ENCODE measurements around the gene MAP2K7.

MAP2K7 gene

DNA sequence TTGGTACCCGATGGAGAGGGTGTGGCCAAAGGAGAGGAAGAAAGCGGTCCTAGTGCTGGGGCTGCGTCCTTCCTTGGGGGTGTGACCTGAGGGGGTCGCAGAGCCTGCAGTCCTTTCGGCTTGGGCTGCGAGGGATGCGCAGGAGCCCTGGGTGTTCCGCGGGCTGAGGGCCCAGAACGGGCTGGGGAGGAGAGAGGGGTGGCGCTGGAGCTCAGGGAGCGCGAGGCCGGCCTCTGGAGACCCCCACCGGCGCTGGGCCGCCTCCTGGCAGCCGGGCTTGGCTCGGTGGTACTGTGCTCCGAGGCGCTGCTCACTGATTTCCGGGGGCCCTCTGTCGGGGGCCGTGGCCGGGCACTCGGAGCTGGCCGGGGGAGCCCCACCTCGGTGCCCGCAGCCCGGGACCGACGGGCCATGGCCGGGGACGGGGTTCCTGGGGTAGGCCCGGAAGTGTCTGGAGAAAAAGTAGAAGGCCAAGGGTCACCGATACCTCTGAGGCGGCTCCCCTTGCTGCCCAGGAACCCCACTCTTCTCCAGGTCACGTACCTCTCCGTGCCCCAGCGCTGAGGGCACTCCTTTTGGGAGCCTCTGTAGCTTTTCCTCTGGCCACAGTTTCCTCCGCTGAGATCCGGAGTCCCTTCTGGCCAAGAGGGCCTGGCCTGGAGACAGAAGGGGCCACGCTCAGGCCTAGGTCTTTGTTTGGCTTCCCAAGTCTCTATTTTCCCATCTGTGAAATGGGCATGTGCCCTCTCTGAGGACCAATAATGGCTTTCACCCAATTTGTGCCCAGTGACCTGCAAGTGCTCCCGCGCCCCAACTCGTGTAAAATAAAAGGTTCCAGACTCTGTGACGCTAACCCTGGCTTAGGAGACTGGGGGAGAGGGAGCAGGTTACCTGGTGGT lies 31.1 kb upstream of the MAP2K7 start:
- TF ChIP-seq, protein P1, sequence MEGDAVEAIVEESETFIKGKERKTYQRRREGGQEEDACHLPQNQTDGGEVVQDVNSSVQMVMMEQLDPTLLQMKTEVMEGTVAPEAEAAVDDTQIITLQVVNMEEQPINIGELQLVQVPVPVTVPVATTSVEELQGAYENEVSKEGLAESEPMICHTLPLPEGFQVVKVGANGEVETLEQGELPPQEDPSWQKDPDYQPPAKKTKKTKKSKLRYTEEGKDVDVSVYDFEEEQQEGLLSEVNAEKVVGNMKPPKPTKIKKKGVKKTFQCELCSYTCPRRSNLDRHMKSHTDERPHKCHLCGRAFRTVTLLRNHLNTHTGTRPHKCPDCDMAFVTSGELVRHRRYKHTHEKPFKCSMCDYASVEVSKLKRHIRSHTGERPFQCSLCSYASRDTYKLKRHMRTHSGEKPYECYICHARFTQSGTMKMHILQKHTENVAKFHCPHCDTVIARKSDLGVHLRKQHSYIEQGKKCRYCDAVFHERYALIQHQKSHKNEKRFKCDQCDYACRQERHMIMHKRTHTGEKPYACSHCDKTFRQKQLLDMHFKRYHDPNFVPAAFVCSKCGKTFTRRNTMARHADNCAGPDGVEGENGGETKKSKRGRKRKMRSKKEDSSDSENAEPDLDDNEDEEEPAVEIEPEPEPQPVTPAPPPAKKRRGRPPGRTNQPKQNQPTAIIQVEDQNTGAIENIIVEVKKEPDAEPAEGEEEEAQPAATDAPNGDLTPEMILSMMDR (IDR thresholded peaks at IDR 0.05; ENCODE audit: insufficient read depth, low read depth, low read length, missing control alignments), result no peak
- DNase-seq (ENCODE audit: low read depth), result no peak
- no peak overlapping the region for H3K4me3 ChIP-seq (ENCODE audit: low read length)

DNA sequence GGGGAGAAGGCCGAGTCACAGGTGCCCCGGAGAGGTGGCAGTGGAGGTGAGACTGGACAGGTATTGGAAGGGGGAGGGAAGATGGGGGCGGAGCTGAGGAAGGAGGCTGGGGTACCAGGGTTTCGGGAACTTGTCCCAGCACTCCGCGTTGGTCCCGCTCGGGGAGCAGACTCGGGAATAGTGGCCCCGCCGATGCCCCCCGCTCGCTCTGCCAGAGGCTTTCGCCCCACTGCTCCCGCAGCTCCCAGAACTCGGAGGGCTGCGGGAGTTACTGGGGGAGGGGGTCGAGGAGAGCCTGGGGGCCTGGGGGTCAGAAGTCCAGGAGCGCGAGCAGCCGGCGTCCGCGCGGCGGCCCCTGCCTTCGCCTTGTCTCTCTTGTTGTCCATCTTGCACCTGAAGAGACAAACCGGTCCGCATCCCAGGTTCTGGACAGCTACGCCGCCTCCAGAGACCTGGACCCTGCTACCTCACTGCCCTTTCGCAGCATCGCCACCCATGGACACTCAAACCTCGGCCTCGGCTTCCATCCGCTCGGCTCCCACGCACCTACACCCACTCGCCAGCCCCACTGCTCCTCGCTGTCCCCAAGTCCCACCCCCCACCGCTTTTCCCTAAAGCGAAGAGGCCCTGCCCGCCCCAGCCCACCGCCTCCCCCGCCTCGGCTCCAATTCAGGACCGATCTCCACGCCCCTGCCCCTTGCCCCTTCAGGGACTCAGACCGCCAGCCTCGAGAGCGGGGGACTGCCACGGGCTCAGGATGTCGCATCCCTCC lies 30.2 kb upstream of the MAP2K7 start:
- TF ChIP-seq, protein P1 (IDR thresholded peaks at IDR 0.05; ENCODE audit: insufficient read depth, low read depth, low read length, missing control alignments), result no peak
- no peak overlapping the region for H3K4me3 ChIP-seq (ENCODE audit: low read length)
- DNase-seq (ENCODE audit: low read depth), result no peak

DNA sequence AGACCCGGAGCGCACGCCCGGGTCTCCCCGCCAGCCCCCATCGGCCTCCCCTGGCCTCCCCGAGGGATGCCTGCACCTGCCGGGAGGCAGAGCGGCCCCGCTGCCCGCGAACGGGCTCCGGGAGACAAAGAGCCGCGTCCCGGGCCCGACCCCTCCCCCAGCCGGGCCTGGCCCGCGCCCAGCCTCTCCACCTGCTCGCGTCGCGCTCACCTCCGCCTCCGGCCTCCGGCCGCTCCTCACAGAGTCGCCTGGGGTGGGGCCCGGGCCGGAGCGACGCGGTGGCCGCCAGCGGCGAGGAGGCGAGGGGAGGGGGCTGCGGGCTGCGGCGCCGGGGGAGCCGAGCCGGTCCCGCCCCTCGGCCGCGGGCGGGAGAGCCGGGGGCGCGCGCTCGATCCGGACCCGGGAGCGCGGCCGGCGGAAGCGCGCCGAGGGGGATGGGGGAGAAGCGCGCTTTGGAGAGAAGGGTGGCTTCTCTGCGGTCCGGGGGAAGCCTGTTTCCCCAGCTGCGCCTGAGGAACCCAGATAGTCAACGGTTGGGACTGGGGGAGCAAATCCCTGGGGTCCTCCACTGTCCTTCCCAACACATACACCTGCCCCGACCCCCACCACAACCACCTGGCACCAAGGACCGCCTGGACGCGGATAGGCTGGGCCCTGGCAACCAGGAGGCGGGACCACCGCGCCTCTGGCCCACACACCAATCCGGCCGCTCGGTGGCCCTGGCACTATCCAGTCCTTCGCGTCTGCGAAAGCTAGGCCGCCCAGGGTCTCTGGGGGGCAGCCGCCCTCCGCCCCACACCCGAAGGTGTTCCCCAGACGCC lies 29.4 kb upstream of the MAP2K7 start, which contains the start of gene PRR36:
PRR36 (minus strand) TSS at position 315 of the 821 bp plus-strand sequence. CDS start 701 bp downstream, outside the sequence.
- DNase-seq (ENCODE audit: low read depth), result peak; percentile 24
- TF ChIP-seq, protein P1 (IDR thresholded peaks at IDR 0.05; ENCODE audit: insufficient read depth, low read depth, low read length, missing control alignments), result no peak
- no peak within 1 kb of the TSS for H3K4me3 ChIP-seq (ENCODE audit: low read length)

DNA sequence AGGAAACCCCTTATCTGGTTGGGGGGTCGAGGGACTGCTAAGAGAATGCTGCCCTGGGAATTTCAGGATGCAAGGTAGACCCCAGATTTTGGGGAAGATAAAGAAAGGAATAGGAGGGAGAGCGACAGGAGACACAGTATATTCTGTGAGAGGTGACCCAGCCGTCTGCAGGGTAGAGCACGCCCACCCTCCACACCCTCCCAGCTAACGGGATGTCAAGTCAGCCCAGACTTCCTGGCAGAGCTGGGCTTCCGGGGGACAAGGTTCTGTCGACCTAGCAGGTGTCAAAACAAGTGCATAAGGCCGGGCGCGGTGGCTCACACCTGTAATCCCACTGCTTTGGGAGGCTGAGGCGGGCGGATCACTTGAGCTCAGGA lies 28.8 kb upstream of the MAP2K7 start:
- TF ChIP-seq, protein P1 (IDR thresholded peaks at IDR 0.05; ENCODE audit: insufficient read depth, low read depth, low read length, missing control alignments), result no peak
- H3K4me3 ChIP-seq (ENCODE audit: low read length), result no peak overlapping the region
- no peak for DNase-seq (ENCODE audit: low read depth)

DNA sequence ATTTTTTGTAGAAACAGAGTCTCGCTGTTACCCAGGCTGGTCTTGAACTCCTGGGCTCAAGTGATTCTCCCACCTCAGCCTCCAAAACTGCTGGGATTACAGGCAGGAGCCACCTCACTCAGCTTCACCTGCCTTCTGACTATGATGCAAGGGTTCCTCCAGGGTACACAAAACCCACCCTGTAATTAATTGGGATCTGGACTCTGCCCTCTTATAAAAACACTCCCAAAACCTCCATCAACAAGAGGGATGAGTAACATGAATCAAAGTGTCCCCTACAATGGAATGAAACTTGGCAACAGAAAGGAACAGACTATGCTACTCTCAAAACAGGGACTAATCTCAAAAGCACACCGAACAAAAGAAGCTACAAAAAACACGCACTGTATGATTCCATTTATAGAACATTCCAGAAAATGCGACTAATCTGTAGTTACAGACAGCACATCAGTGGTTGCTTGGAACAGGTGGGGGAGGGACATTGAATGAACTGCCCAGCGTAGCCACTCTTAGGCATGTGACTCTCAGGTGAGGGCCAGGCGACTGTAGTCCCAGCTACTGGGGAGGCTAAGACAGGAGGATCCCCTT lies 26.3 kb upstream of the MAP2K7 start:
- TF ChIP-seq, protein P1 (IDR thresholded peaks at IDR 0.05; ENCODE audit: insufficient read depth, low read depth, low read length, missing control alignments), result no peak
- DNase-seq (ENCODE audit: low read depth), result no peak

DNA sequence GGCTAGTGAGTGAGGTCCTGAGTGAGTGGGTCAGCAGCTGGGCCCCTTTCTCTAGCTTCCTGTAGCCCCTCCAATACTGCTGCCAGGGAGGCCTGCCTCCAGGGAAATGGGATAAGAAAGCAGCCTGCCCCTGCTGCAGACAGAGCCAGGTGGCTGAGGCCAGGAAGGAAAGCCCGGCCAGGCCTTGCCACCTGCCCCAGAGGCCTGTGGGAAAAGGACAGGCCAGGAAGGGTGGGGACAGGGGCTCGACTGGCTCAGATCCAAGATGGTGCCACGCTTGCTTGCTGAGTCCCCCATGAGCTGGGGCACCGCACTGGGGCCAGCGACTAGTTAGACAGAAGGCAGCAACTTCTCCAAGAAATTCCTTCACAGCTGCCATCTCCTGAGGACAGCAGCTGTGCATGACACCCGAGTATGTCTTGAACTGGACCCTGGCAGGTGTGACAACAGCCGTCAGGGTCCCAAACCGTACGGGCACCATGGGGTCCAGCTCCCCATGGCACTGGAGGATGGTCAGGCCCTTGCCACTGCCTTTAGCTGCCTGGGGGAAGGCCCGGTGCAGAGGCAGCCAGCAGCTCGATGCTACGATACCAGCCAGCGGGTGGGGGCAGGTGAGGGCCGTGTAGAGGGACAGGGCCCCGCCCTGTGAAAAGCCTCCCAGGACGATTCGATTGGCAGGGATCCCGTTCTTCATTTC lies 24.4 kb upstream of the MAP2K7 start:
- DNase-seq (ENCODE audit: low read depth), result no peak
- TF ChIP-seq, protein P1 (IDR thresholded peaks at IDR 0.05; ENCODE audit: insufficient read depth, low read depth, low read length, missing control alignments), result no peak
- no peak overlapping the region for H3K4me3 ChIP-seq (ENCODE audit: low read length)

More for the DNA sequence above, 26.3 kb upstream of the MAP2K7 start:
- H3K4me3 ChIP-seq (ENCODE audit: low read length), result no peak overlapping the region

Measured in epithelial cell of esophagus (primary cell).